H1 (cell line): ENCODE measurements around the gene RPN2. TPM values are rescaled to one million over a fixed set of nuclear protein-coding genes. Genes with fewer than 3 reads are reported as not detected.

Source experiments
- CTCF ChIA-PET: fragments of 300-600 bp; sonication (Branson Sonifier 250); formaldehyde crosslinking; loops from one replicate; lab custom pipeline; 2021; ENCODE audit not compliant: partially characterized antibody; lab: Charles Lee
- POLR2A ChIA-PET: fragments of 300-600 bp; sonication (Branson Sonifier 250); formaldehyde crosslinking; loops from one replicate; lab custom pipeline; 2021; ENCODE audit warnings: inconsistent platforms; ENCODE audit not compliant: partially characterized antibody; lab: Charles Lee
- DNase-seq, 2 experiments: peaks; one replicate each; pipeline versions ENCODE4 v3.0.0 to v3.0.0-alpha.2; 2010 to 2022; ENCODE audit warnings: low spot score in 2 of 2, low read depth in 1 of 2, mixed read lengths in 1 of 2
- FAIRE-seq: peaks from 2 replicates; lab custom pipeline; 2011; peaks lifted over from hg19 to GRCh38; lab: Jason Lieb, UNC
- H2AFZ ChIP-seq: 2 replicates; pipeline ENCODE4 v1.8.1; 2012; ENCODE audit warnings: low read length, inconsistent platforms
- H2AK5ac ChIP-seq: 2 replicates; pipeline ENCODE4 v1.6.1; 2013; ENCODE audit warnings: low read depth, low read length
- H2BK120ac ChIP-seq: replicated peaks from 2 replicates; pipeline ENCODE3; 2013; ENCODE audit warnings: low read depth, low read length, inconsistent platforms
- H2BK12ac ChIP-seq: 2 replicates; pipeline ENCODE4 v1.6.1; 2013; ENCODE audit warnings: low read depth, low read length
- H2BK15ac ChIP-seq: 2 replicates; pipeline ENCODE4 v1.6.1; 2013; ENCODE audit warnings: low read length
- H2BK20ac ChIP-seq: 2 replicates; pipeline ENCODE4 v1.6.1; 2013; ENCODE audit warnings: low read length
- H2BK5ac ChIP-seq: 2 replicates; pipeline ENCODE4 v1.6.1; 2013; ENCODE audit warnings: low read depth, low read length
- H3K14ac ChIP-seq: 2 replicates; pipeline ENCODE4 v1.6.1; 2013; ENCODE audit warnings: inconsistent platforms; ENCODE audit not compliant: insufficient read length
- H3K18ac ChIP-seq: 2 replicates; pipeline ENCODE4 v1.6.1; 2013; ENCODE audit warnings: low read length; ENCODE audit errors: extremely low read depth
- H3K23ac ChIP-seq: 2 replicates; pipeline ENCODE4 v1.6.1; 2013; ENCODE audit warnings: inconsistent platforms; ENCODE audit not compliant: insufficient read length
- H3K23me2 ChIP-seq: 2 replicates; pipeline ENCODE4 v1.6.1; 2013; ENCODE audit warnings: low read depth, low read length
- H3K27ac ChIP-seq: 2 replicates; pipeline ENCODE4 v1.6.1; 2011; ENCODE audit warnings: low read depth, low read length, inconsistent platforms
- H3K27me3 ChIP-seq, 4 experiments: replicated peaks in 1 of 4; 1 replicate in 1 of 4; 2 replicates in 3 of 4; pipeline versions ENCODE4 v1.6.1 to v1.8.1; 2011 to 2013; ENCODE audit warnings: low read length in 3 of 4, mild to moderate bottlenecking in 3 of 4, inconsistent platforms in 2 of 4, mixed read lengths in 2 of 4, moderate library complexity in 1 of 4; ENCODE audit not compliant: control insufficient read depth in 3 of 4, insufficient read depth in 3 of 4; ENCODE audit errors: extremely low read depth in 1 of 4
- H3K36me3 ChIP-seq, 4 experiments: 2 replicates each; pipeline versions ENCODE4 v1.6.1 to v1.8.1; 2011 to 2013; ENCODE audit warnings: mild to moderate bottlenecking in 4 of 4, low read length in 3 of 4, moderate library complexity in 2 of 4, control low read depth in 1 of 4, inconsistent platforms in 1 of 4; ENCODE audit not compliant: insufficient read depth in 4 of 4, control insufficient read depth in 2 of 4
- H3K4ac ChIP-seq: replicated peaks from 2 replicates; pipeline ENCODE3; 2013; ENCODE audit warnings: low read length, low read depth, mixed read lengths, inconsistent platforms; ENCODE audit not compliant: insufficient read length
- H3K4me1 ChIP-seq, 4 experiments: replicated peaks in 1 of 4; 1 replicate in 1 of 4; 2 replicates in 3 of 4; pipeline versions ENCODE4 v1.6.1 to v1.8.1; 2011 to 2013; ENCODE audit warnings: low read length in 3 of 4, inconsistent platforms in 2 of 4, mixed read lengths in 1 of 4; ENCODE audit not compliant: insufficient read depth in 4 of 4, control insufficient read depth in 3 of 4
- H3K4me2 ChIP-seq, 2 experiments: 2 replicates each; pipeline versions ENCODE4 v1.6.1 to v1.8.1; 2011 to 2013; ENCODE audit warnings: low read depth in 2 of 2, low read length in 2 of 2, control low read depth in 1 of 2, inconsistent platforms in 1 of 2, mild to moderate bottlenecking in 1 of 2; ENCODE audit not compliant: insufficient read depth in 1 of 2
- H3K4me3 ChIP-seq, 4 experiments: fragments of 200-600, 300-600 bp in 1 of 4; sonication (generic), shearing (Covaris generic), sonication (Bioruptor Twin) in 1 of 4; 2 replicates each; pipeline versions ENCODE4 v1.5.1 to v1.8.1; 2011 to 2016; ENCODE audit warnings: low read length in 4 of 4, low read depth in 3 of 4, control low read depth in 2 of 4, inconsistent platforms in 2 of 4, mild to moderate bottlenecking in 2 of 4, mixed read lengths in 1 of 4, moderate library complexity in 1 of 4; ENCODE audit not compliant: insufficient read depth in 2 of 4; ENCODE audit errors: extremely low read depth in 1 of 4
- H3K56ac ChIP-seq: replicated peaks from 2 replicates; pipeline ENCODE3; 2013; ENCODE audit warnings: low read depth, mild to moderate bottlenecking, mixed read lengths, low read length, inconsistent platforms; ENCODE audit not compliant: insufficient read length
- H3K79me1 ChIP-seq: 2 replicates; pipeline ENCODE4 v1.6.1; 2013; ENCODE audit warnings: low read depth, low read length, control low read depth
- H3K79me2 ChIP-seq, 2 experiments: 2 replicates each; pipeline versions ENCODE4 v1.6.1 to v1.8.1; 2012 to 2013; ENCODE audit warnings: low read length in 2 of 2, mild to moderate bottlenecking in 2 of 2, inconsistent platforms in 1 of 2; ENCODE audit not compliant: insufficient read depth in 2 of 2, control insufficient read depth in 1 of 2
- H3K9ac ChIP-seq, 4 experiments: replicated peaks in 1 of 4; 1 replicate in 1 of 4; 2 replicates in 3 of 4; pipeline versions ENCODE4 v1.6.1 to v1.8.1; 2011 to 2013; ENCODE audit warnings: low read depth in 3 of 4, low read length in 3 of 4, control low read depth in 2 of 4, mild to moderate bottlenecking in 2 of 4, moderate library complexity in 2 of 4, inconsistent platforms in 1 of 4; ENCODE audit errors: extremely low read depth in 1 of 4
- H3K9me3 ChIP-seq, 2 experiments: 2 replicates each; pipeline versions ENCODE4 v1.6.1 to v1.8.1; 2012 to 2013; ENCODE audit warnings: mild to moderate bottlenecking in 2 of 2, moderate library complexity in 2 of 2, control low read depth in 1 of 2, inconsistent platforms in 1 of 2, low read depth in 1 of 2, low read length in 1 of 2, mixed read lengths in 1 of 2; ENCODE audit not compliant: insufficient read depth in 2 of 2
- H4K20me1 ChIP-seq, 2 experiments: replicated peaks in 1 of 2; 2 replicates each; pipeline versions ENCODE3 to v1.8.1; 2011 to 2013; ENCODE audit warnings: inconsistent platforms in 2 of 2, low read length in 2 of 2, mild to moderate bottlenecking in 1 of 2; ENCODE audit not compliant: insufficient read depth in 2 of 2, control insufficient read depth in 1 of 2
- H4K5ac ChIP-seq: 2 replicates; pipeline ENCODE4 v1.6.1; 2013; ENCODE audit warnings: low read length, low read depth, mixed read lengths, inconsistent platforms; ENCODE audit not compliant: insufficient read length
- H4K8ac ChIP-seq: 2 replicates; pipeline ENCODE4 v1.8.0; 2013; ENCODE audit warnings: mild to moderate bottlenecking, moderate library complexity, low read length, inconsistent platforms; ENCODE audit not compliant: insufficient read depth; ENCODE audit errors: extremely low read depth
- H4K91ac ChIP-seq: replicated peaks from 2 replicates; pipeline ENCODE3; 2013; ENCODE audit warnings: low read length, mixed read lengths, inconsistent platforms; ENCODE audit not compliant: insufficient read length
- CBX8 ChIP-seq: fragments of 300-800, 300-1000 bp; sonication (generic); IDR thresholded peaks from 2 replicates; pipeline ENCODE4 v1.7.1; 2016; ENCODE audit warnings: low read depth, low read length, borderline replicate concordance
- CEBPB ChIP-seq: IDR thresholded peaks from 2 replicates; pipeline ENCODE4 v1.6.1; 2012; ENCODE audit warnings: low read depth, low read length
- CHD1 ChIP-seq: IDR thresholded peaks from 2 replicates; pipeline ENCODE4 v1.6.1; 2012; ENCODE audit warnings: low read depth, low read length, improper control_type of control experiment
- GABPA ChIP-seq: IDR thresholded peaks from 2 replicates; pipeline ENCODE4 v1.6.1; 2011; ENCODE audit warnings: mild to moderate bottlenecking, low read length, moderate library complexity, borderline replicate concordance; ENCODE audit not compliant: insufficient read depth
- KDM4A ChIP-seq: IDR thresholded peaks from one replicate; pipeline ENCODE4 v1.7.1; 2012; ENCODE audit warnings: low read depth, mild to moderate bottlenecking, moderate library complexity, low read length, inconsistent platforms; ENCODE audit not compliant: severe bottlenecking
- NANOG ChIP-seq: IDR thresholded peaks from 2 replicates; pipeline ENCODE4 v1.6.1; 2011; ENCODE audit warnings: low read length, low read depth, mild to moderate bottlenecking, inconsistent platforms; ENCODE audit not compliant: insufficient read depth, poor library complexity, severe bottlenecking
- RAD21 ChIP-seq, 2 experiments: IDR thresholded peaks in 1 of 2; conservative IDR thresholded peaks in 1 of 2; 2 replicates each; pipeline ENCODE4 v1.6.1; 2011; ENCODE audit warnings: low read depth in 2 of 2, low read length in 2 of 2, improper control_type of control experiment in 1 of 2, inconsistent platforms in 1 of 2, mild to moderate bottlenecking in 1 of 2, moderate library complexity in 1 of 2
- RBBP5 ChIP-seq: IDR thresholded peaks from 2 replicates; pipeline ENCODE4 v1.7.1; 2012; ENCODE audit warnings: low read depth, mild to moderate bottlenecking, inconsistent platforms, low read length, moderate library complexity, borderline replicate concordance
- SP2 ChIP-seq: IDR thresholded peaks from 2 replicates; pipeline ENCODE4 v1.6.1; 2012; ENCODE audit warnings: mild to moderate bottlenecking, low read length, inconsistent platforms
- TAF7 ChIP-seq: optimal IDR thresholded peaks from 2 replicates; pipeline ENCODE3; 2011; ENCODE audit warnings: low read depth, mild to moderate bottlenecking, inconsistent platforms, low read length, moderate library complexity, borderline replicate concordance
- YY1 ChIP-seq: IDR thresholded peaks from 2 replicates; pipeline ENCODE4 v1.6.1; 2011; ENCODE audit warnings: low read depth, mild to moderate bottlenecking, low read length
- ZNF274 ChIP-seq: IDR thresholded peaks from 2 replicates; pipeline ENCODE4 v1.7.0; 2012; ENCODE audit warnings: low read length, borderline replicate concordance; ENCODE audit errors: extremely low read depth
- WGBS, 2 experiments: shearing (Covaris generic) in 1 of 2; methylation state at CpG; one replicate each; pipeline versions ENCODE4 v1.1.6 to v1.1.7; 2013 to 2015; ENCODE audit warnings: low lambda C conversion rate in 2 of 2, mixed read lengths in 2 of 2, inconsistent platforms in 1 of 2, low coverage in 1 of 2, missing lambda C conversion rate in 1 of 2; ENCODE audit not compliant: insufficient replicate concordance in 2 of 2, insufficient coverage in 1 of 2, insufficient read length in 1 of 2; ENCODE audit errors: extremely low coverage in 1 of 2, missing lambda C conversion rate in 1 of 2; 5-methylcytosine and 5-hydroxymethylcytosine counted together
- polyA plus RNA-seq, 7 experiments: library from polyadenylated mRNA; depleted of rRNA in 3 of 7; stranded (reverse) in 5 of 7; unstranded in 2 of 7; fragments of >200 nt in 5 of 7; fragments of 200-250 nt in 2 of 7; gene quantifications; 1 replicate in 5 of 7; 2 replicates in 1 of 7; 4 replicates in 1 of 7; pipeline versions ENCODE4 v1.2.1 to v1.2.3, GENCODE V29; 2011 to 2013; ENCODE audit warnings: missing spikeins in 2 of 7, mixed read lengths in 2 of 7
- total RNA-seq: library from RNA; stranded (reverse); fragmentation: NEBNext Ultra II Directional; extraction: Animal tissue kit (Norgen Biotek cat#: 25700); gene quantifications from 2 replicates; pipeline ENCODE4 v1.2.1, GENCODE V29; 2021
- TF ChIP-seq, protein P1 (sequence below): IDR thresholded peaks from 2 replicates; pipeline ENCODE4 v1.6.1; 2012; ENCODE audit warnings: inconsistent platforms

Gene RPN2
- total and polyA plus RNA-seq, 2 of the 8 experiments (the other 6 are each of a cell fraction or from before 2014, with no cell fraction given) = 236 to 379 TPM

DNA sequence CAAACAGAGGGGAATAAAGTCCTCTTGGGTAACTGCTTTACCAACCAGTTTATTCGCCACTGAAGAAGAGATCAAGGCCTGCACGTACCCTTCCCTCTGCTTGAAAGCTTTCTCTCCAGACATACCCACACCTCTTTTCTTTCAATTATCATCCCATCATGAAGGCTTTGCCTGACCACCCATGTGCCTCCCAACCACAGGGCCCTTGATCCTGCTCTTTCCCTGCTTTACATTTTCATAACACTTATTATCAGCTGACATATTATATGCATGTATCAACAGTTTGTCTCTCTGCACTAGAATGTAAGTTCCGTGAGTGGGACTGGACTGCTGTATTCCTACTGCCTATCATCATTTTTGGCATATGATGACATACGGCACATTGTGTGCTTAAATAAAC, 20.9 kb upstream of the RPN2 start:
- CTCF ChIA-PET = interaction anchor here (0.6 to 2.3 kb wide), 4 partner anchors 9 to 19 kb away, joined by 3 to 5 read pairs (median 4); no protein-coding TSS in a partner anchor
- H2BK120ac ChIP-seq = no peak overlapping the region
- TF ChIP-seq, protein P1, sequence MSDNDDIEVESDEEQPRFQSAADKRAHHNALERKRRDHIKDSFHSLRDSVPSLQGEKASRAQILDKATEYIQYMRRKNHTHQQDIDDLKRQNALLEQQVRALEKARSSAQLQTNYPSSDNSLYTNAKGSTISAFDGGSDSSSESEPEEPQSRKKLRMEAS = no peak
- TF ChIP-seq SP2 (no peak), RBBP5 (no peak), KDM4A (no peak), GABPA (no peak), NANOG (no peak), CHD1 (no peak), CBX8 (no peak), ZNF274 (no peak), TAF7 (no peak), YY1 (no peak), RAD21 (IDR thresholded peaks at IDR 0.05 in 1 of 2, conservative IDR thresholded peaks at IDR 0.05 in 1 of 2; ENCODE audit: low read depth in 2 of 2, low read length in 2 of 2) (no peak), CEBPB (no peak)

More for the DNA sequence above, 20.9 kb upstream of the RPN2 start:
- Histone ChIP-seq H3K79me1 (no peaks in the 10 kb centered on the region), H3K79me2 (no peaks in the 10 kb centered on the region), H3K27me3 (no peaks in the 10 kb centered on the region), H3K9me3 (no peaks in the 10 kb centered on the region), H3K4me1 (no peaks in the 10 kb centered on the region), H3K56ac (no peak overlapping the region), H4K20me1 (no peaks in the 10 kb centered on the region), H2BK5ac (no peak overlapping the region), H3K27ac (no peak overlapping the region), H4K5ac (no peak overlapping the region), H4K8ac (no peak overlapping the region), H2BK15ac (no peak overlapping the region), H2AFZ (no peak overlapping the region), H3K23me2 (no peaks in the 10 kb centered on the region), H2AK5ac (no peak overlapping the region), H2BK20ac (no peak overlapping the region), H4K91ac (no peak overlapping the region), H3K9ac (no peak overlapping the region), H3K4ac (no peak overlapping the region), H3K4me2 (no peak overlapping the region), H2BK12ac (no peak overlapping the region), H3K36me3 (no peaks in the 10 kb centered on the region), H3K18ac (no peak overlapping the region), H3K4me3 (no peak overlapping the region), H3K23ac (no peak overlapping the region), H3K14ac (no peak overlapping the region)
- FAIRE-seq = no peak
- whole genome bisulfite sequencing, 2 experiments = 86% methylated on average over 4 of the region's 4 CpGs; no CpG with 5 or more reads in 1 of the 2 experiments
- POLR2A ChIA-PET = interaction anchor here (0.6 to 1.0 kb wide), 2 partner anchors 9 to 257 kb away, joined by 3 read pairs; no protein-coding TSS in a partner anchor
- no peak for DNase-seq
